ENCODE measurements around the gene KIF19.
"Not testable (repeated sequence)": the region's sequence is repeated elsewhere in the genome, so short reads cannot be mapped to it uniquely, and the experiment has no call there.

The KIF19 gene

DNA sequence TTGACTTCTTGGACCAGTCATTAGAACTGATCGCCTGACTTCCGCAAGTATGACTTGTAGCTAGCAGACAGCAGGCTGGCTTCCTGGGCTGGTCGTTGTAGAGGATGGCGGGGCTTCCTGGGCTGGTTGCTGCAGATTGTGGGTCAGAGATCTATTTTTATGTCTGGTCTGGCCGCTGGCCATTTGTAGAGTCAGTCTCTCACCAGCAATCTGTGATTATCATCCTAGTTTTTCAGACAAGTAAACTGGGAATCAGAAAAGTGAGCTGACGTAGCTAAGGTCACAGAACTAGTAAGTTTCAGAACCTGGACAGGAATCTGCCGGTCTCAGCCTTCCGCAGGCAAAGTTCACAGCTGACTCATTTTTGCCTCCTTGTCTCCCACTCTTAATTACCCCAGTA is 60.4 kb downstream of the KIF19 start:
- in situ Hi-C loops (cut with HindIII; ENCODE audit: low sequenced_read_pairs): no loop called here

DNA sequence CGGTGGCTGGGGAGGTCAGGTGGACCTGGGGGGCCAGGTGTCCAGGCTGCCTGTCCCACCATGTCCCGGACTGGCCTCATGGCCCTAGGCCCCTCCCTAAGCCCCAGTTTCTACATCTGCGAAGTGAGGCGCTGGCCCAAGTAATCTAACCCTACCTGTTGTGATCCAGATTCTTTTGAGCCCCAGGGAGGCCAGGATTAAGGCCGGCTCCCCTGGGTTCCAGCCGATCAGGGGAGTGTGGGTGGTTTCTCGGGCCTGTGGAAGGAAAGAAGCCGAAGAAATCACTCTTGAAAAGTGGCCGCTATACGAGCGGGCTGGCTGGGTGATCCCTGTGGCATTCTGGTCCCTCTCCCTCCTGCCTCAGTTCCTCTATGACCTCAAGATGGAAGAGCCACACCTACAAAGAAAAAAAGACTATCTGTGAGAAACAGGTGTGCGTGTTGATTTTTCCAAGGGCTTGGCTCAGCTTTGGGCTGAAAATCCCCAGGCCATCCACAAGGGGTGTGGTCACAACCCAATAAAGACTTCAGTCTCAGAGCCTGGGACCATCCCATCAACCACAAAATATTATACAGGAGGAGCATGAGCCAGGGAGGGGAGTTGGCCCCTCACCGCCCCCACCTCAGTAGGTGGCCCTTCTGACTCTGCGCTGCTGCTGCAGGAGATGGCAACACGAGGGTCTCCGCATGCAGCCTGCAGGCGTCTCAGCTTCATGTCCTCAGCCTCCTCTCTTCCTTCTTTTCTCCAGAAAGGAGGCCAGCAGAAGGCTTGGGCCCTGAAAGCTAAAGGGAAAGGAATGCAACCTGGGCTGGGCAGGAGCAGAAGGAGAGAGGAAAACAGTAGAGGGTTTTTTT is 61.6 kb downstream of the KIF19 start:
- in situ Hi-C loops (cut with HindIII; ENCODE audit: low sequenced_read_pairs): no loop called here

DNA sequence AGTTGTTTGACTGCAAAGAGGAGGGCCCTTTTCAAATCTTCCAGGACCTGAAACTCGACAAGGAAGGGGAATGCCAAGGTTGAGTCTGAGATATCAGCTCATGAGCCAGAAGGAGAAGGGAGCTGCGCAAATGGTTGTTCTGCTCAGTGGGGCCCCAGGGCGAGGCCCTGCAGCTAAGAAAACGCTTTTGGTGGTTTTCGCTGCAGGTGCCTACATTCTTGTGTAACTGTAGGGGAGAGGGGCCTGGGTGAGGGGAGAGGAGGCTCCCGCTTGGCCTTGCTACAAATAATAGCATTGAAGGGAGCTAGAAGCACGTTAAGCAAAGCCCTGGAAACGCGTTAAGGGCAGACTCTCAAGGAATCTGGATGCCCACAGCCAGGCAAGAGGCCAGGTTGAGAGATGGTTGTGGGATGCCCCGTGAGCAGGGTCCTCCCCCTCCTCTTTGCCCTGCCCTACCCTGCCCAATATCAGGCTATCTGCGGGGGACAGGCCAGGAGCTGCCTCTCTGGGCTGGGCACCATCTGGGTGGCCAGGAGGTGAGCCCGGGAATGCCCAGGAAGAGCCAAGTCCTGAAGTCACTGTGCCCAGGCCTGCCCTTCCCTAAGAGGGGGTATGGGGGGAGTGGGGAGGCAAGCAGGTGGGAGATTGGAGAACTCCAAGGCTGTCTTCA is 63.2 kb downstream of the KIF19 start:
- in situ Hi-C loops (cut with HindIII; ENCODE audit: low sequenced_read_pairs): no loop called here

DNA sequence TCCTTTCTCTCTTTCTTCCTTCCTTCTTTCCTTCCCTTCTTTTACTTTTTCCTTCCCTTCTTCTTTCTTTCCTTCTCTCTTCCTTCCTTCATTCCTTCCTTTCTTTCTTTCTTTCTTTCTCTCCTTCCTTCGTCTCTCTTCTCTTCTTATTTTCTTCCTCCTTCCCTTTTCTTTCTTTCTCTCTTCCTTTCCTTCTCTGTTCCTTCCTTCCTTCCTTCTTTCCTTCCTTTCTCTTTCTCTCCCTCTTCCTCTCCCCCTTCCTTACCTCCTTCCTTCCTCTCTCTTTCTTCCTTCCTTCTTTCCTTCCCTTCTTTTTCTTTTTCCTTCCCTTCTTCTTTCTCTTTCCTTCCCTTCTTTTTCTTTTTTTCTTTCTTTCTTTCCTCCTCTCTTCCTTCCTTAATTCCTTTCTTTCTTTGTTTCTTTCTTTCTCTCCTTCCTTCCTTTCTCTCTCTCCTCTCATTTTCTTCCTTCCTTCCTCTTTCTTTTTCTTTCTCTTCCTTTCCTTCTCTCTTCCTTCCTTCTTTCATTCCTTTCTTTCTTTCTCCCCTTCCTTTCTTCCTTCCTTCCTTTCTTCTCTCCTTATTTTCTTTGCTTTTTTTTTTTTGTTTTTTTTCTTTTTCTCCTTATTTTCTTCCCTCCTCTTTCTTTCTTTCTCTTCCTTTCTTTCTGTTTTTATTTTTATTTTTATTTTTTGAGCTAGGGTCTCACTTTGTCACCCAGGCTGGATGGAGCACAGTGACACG is 64.1 kb downstream of the KIF19 start:
- in situ Hi-C loops (cut with HindIII; ENCODE audit: low sequenced_read_pairs): no loop called here

DNA sequence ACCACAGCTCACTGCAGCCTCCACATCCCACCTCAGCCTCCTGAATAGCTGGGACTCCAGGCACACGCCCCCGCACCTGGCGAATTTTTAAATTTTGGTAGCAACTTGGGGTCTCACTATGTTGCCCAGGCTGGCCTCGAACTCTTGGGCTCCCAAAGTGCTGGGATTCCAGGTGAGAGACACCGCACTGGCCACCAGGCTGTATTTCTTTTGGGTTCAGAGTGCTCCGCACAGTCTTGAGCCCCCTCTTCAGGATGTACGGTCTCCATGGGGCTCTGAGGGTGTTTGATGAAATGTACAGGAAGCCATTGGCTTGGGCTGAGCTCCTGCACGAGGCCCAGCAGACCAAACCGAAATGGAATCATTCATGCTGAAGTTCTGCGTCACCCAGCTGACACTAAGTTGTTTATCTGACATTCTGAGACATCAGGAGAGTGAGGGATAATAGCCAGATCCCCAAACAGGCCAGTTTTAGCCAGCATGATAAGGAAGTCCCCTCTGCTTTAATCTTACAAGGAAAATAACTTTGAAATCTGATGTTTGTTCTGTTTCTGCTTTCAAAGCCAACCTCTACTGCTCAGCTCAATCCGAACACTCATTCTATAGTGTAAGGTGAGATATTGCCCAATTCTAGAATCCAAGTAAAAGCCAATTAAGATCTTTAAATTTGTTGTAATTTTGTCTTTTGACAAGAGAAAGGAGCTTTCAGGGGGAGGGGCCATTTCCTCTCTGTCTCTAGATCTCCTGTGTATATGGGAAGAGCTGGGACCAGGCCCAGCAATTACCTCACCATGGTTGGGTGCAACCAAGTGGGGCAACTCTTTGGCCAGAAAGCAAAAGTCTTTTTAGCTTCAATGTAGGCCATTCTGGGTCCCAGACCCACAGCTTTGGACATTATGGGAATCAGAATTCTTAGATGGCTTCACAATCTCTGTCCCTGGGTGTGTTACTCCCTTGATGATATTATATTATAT is 64.9 kb downstream of the KIF19 start:
- in situ Hi-C loops (cut with HindIII; ENCODE audit: low sequenced_read_pairs): no loop called here

DNA sequence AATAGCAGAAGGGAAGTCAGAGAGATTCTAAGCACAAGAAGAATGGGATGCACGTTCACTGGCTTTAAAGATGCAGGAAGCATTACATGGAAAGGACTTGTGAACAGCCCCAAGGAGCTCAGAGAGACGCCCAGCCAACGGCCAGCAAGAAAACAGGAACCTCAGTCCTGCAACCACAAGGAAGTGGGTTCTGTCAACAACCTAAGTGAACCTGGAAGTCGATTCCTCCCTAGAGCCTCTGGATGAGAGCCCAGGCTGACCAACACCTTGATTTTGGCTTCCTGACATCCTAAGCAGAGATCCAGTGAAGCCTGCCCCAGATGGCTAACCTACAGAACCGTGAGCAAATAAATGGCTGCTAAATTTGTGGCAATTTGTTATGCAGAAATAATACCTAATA is 65.7 kb downstream of the KIF19 start:
- in situ Hi-C loops (cut with HindIII; ENCODE audit: low sequenced_read_pairs): no loop called here

DNA sequence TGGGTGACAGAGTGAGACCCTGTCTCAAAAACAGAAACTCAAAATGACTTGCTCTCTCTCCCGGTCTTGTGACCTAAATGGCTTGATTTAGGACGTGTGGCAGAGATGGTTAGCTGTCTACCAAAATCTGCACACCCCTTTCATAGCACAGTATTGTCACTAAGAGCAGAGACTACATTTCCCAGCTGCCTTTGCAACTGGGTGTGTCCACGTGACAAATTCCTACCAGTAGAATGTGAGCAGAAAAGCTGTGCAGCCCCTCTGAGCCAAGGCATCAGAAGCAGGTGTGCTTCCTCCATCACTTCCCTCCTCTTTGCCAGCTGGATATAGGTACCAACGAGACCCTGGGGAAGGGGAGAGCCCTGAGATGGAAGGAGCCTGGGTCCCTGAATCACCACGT is 66.8 kb downstream of the KIF19 start:
- in situ Hi-C loops (cut with HindIII; ENCODE audit: low sequenced_read_pairs): no loop called here

DNA sequence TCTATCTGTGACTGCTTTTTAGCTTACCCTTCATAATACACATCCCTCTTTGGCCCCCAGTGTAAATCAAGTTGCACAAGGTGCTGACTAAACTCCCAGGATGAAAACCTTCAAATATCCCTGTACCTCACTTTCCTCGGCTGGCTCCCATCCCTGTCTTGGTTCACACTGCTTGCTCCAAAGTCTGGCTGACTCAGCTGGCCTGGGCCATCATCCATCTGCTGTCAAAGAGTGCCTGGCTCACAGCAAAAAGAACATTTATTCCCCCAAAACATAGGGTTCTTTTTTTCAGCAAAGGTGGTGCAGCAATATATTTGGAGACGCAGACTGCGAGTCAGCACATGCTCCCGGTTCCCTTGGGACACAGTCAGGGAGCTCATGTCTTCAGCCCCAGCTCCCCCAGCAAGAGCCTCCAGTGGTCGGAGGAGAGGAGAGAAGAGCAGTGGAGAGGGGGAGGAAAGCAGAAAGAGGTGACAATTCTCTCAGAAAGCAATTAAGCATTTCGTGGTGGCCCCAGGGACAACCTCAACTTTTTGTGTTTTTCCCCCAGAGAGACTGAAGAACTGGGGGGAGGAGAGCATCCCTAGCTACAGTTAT is 67.4 kb downstream of the KIF19 start:
- in situ Hi-C loops (cut with HindIII; ENCODE audit: low sequenced_read_pairs): no loop called here

DNA sequence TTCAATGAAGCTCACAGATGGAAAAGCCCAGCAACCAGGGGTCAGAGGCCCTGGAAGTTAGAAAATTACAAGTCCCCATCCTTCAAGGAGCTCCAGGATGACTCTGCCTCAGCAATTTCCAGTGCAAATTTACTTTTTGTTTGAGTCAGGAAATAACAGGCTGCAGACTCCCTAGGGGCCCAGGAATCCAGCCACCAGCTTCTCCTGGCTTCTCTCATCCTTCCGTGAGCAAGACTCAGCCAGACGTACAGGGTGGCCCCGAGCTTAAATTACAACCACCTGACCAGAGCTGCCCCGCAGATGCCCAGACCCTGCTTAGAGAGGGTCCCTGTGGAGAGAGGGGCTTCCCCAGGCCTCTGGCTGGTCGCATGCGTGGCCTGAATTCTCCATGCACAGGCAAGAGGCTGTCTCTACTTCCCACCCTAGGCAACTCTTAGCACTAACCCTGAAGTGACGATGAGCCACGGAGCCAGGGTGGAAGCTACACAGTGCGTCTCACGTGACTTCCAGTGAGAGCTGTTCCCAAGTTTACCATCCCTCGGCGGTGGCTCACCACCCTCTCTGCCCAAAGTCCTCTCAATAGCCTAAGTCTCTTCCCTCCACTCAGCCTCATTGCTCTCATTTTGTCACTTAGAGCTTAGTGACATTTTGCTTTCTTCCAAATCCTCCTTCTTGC is 68.4 kb downstream of the KIF19 start:
- in situ Hi-C loops (cut with HindIII; ENCODE audit: low sequenced_read_pairs): no loop called here

DNA sequence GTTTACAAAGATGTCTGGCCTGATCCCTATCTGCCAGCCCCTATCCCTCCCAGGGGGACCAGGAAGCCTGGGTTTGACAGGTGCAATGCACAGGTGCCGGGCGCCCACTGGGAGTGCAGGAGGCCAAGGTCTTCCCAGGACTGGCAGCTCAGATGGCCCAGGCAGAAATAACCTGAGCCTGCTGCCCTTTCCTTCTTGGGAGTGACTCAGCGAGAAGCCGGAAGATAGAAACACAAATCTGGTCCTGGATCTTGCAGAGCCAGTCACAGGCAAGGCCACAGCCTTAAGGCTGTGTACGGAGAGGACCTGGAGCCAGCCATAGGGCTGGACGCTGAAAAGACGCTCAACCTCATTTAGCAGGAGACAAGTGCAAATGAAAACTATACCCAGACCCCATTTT is 69.0 kb downstream of the KIF19 start:
- in situ Hi-C loops (cut with HindIII; ENCODE audit: low sequenced_read_pairs): no loop called here

DNA sequence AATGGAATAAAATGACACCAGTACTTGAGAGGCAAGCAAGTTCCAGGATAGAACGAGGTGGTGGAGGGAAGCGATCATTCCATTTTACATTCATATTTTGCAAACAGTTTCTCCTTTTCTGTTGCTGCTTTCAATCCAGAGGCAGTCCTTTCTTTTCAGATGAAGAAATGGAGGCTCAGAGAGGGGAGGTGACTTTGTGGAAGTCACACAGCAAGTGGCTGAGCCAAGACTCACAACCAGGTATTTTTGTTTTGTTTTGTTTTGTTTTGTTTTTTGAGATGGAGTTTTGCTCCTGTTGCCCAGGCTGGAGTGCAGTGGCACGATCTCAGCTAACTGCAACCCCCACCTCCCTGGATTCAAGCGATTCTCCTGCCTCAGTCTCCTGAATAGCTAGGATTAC is 70.5 kb downstream of the KIF19 start:
- in situ Hi-C loops (cut with HindIII; ENCODE audit: low sequenced_read_pairs): no loop called here

DNA sequence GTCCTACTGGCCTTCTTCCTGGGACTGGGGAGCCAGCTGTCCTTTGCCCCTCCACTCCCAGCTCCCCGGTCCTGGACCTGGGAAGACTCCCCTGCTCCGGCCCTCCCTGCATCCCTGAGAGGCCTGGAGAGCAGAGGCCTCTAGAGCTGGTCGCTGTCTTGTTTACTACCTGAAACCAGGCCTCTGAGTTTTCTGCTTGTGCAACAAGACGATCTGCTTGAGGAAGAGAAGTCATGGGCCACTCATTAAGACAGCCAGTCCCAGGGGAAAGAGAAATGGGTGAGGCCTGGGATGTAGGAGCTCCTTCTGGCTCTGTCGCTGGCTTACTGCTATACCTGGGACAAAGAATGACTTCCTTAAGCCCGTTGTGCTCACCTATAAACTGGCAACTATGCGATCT is 76.0 kb downstream of the KIF19 start:
- in situ Hi-C loops (cut with HindIII; ENCODE audit: low sequenced_read_pairs): no loop called here

DNA sequence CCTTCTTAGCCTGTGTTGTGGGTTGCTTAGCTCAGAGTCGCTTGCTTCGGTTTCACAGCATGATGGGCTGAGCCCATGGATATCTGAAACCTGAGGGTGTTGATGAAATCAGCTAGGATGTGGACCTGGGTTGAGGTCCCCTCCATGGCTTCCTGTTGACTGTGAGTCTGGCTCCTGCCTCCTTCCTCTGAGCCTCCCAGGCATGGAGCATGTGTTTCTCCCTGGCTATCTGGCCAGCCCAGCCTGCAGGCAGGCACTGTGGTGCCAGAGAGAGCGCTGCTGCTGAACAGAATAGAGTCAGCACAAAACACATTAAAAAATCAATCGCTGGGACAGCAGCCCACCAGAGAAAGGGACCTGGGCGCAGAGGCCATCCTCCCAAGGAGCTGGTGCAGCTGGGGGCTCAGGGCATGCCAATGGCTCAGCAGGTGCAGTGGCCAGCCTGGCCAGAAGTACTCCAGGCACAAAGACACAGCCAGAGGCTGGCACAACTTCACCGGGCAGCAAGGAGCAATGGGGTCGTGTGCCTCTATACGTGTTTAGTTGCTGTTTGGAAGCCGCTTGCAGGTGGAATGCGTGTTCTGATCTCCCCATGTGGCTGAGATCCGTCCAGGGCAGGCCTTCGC is 77.6 kb downstream of the KIF19 start:
- in situ Hi-C loops (cut with HindIII; ENCODE audit: low sequenced_read_pairs): no loop called here

DNA sequence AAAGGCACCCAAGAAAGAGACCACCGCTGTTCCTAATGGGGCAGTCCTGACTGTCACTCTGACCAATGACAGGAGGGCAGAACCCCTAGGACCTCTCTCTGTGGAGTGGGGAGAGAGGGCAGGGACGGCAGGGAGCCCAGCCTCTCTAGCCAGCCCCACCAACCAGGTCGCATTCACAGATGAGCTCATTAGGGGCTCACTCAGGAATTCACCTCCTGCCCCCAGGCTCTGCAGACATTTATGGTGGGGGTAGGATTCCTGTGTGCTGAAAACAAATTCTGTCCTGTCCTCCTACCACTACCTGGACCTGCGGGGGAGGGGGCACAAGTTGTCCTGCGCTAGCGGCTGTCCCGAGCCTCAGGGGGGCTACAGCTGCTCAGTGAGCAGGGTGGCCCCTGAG is 78.2 kb downstream of the KIF19 start:
- in situ Hi-C loops (cut with HindIII; ENCODE audit: low sequenced_read_pairs): no loop called here

DNA sequence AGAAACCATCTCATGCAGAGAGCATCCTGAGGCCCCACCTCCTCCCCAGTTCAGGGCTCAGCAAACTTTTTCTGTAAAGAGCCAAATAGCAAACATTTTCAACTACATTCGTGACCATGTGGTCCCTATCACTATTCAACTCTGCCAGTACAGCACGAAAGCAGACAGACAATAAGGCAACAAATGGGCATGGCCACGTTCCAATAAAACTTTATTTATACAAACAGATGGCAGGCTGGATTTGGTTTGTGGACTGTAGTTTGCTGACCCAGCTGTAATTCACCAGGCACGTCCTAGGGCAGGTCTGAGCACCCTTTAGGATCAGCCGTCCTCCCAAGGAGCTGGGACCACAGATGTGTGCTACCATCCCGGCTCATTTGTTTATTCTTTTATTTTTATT is 78.8 kb downstream of the KIF19 start:
- in situ Hi-C loops (cut with HindIII; ENCODE audit: low sequenced_read_pairs): no loop called here

DNA sequence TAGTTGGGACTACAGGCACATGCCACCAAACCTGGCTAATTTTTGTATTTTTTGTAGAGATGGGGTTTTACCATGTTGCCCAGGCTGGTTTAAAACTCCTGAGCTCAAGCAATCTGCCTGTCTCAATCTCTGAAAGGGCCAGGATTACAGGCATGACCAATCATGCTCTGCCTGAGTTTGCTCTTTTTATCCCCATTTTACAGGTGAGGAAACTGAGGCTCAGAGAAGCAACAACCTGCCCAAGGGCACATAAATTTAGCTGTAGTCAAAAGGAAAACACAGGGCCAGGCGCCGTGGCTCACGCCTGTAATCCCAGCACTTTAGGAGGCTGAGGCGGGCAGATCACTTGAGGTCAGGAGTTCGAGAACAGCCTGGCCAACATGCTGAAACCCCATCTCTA is 79.3 kb downstream of the KIF19 start:
- in situ Hi-C loops (cut with HindIII; ENCODE audit: low sequenced_read_pairs): not testable (repeated sequence)
